WTC11 (cell line): ENCODE results near the gene GIPC2. TPM values are rescaled to one million over a fixed set of nuclear protein-coding genes. Genes with fewer than 3 reads are reported as not detected.

Source experiments
- ATAC-seq: fragments of 200-7000 bp; cut with Tn5 transposase; 2 replicates; pipeline ENCODE4 v1.10.0; 2021; ENCODE audit warnings: mild to moderate bottlenecking, moderate library complexity
- CTCF ChIA-PET: fragments of 300-600 bp; sonication (Branson Sonifier 250); formaldehyde crosslinking; loops from one replicate; lab custom pipeline; 2021; ENCODE audit warnings: antibody characterized with exemption; lab: Charles Lee
- POLR2A ChIA-PET: fragments of 350-600 bp; sonication (Branson Sonifier 250); formaldehyde crosslinking; loops from one replicate; lab custom pipeline; 2021; ENCODE audit warnings: antibody characterized with exemption; lab: Charles Lee
- DNase-seq: peaks from one replicate; pipeline ENCODE4 v3.0.0; 2021; ENCODE audit warnings: low spot score
- H3K27ac Mint-ChIP-seq: 2 replicates; pipeline ENCODE4 v1.8.0; 2021; ENCODE audit warnings: mixed read lengths
- H3K27me3 Mint-ChIP-seq: 2 replicates; pipeline ENCODE4 v1.8.0; 2021; ENCODE audit warnings: low read depth, mild to moderate bottlenecking, moderate library complexity, mixed read lengths
- H3K36me3 Mint-ChIP-seq: 2 replicates; pipeline ENCODE4 v1.8.0; 2021; ENCODE audit warnings: mixed read lengths
- H3K4me1 Mint-ChIP-seq: 2 replicates; pipeline ENCODE4 v1.8.0; 2022; ENCODE audit warnings: mixed read lengths
- H3K4me3 Mint-ChIP-seq: 2 replicates; pipeline ENCODE4 v1.8.0; 2021; ENCODE audit warnings: mild to moderate bottlenecking, moderate library complexity, mixed read lengths
- H3K9me3 Mint-ChIP-seq: 2 replicates; pipeline ENCODE4 v1.8.0; 2021; ENCODE audit warnings: mixed read lengths
- ATF1 ChIP-seq: sonication (generic); formaldehyde crosslinking; IDR thresholded peaks from 2 replicates; pipeline ENCODE4 v1.8.1; 2023; ENCODE audit warnings: mild to moderate bottlenecking, moderate library complexity, missing genetic modification reagents
- CREM ChIP-seq: sonication (generic); formaldehyde crosslinking; IDR thresholded peaks from 2 replicates; pipeline ENCODE4 v1.8.1; 2022; ENCODE audit warnings: mild to moderate bottlenecking, missing genetic modification reagents, moderate library complexity
- CTCF ChIP-seq: fragments of 200-600 bp; IDR thresholded peaks from 2 replicates; pipeline ENCODE4 v1.8.0; 2022; ENCODE audit warnings: antibody characterized with exemption
- E2F5 ChIP-seq: sonication (generic); formaldehyde crosslinking; IDR thresholded peaks from 2 replicates; pipeline ENCODE4 v1.8.1; 2022; ENCODE audit warnings: mild to moderate bottlenecking, moderate library complexity, missing genetic modification reagents
- GRHL2 ChIP-seq: fragments of 250-450 bp; sonication (Bioruptor Pico); IDR thresholded peaks from 2 replicates; pipeline ENCODE4 v1.8.0; 2022; ENCODE audit warnings: mild to moderate bottlenecking, moderate library complexity; ENCODE audit not compliant: insufficient replicate concordance, severe bottlenecking
- GTF2I ChIP-seq: fragments of 250-450 bp; sonication (Bioruptor Pico); conservative IDR thresholded peaks from 2 replicates; pipeline ENCODE4 v1.4.0; 2021; ENCODE audit warnings: mild to moderate bottlenecking
- HMGXB4 ChIP-seq: sonication (generic); formaldehyde crosslinking; IDR thresholded peaks from 2 replicates; pipeline ENCODE4 v1.8.1; 2023; ENCODE audit warnings: mild to moderate bottlenecking, moderate library complexity, missing genetic modification reagents
- NFYB ChIP-seq: sonication (generic); formaldehyde crosslinking; conservative IDR thresholded peaks from 2 replicates; pipeline ENCODE4 v1.8.0; 2022; ENCODE audit warnings: low read depth, missing genetic modification reagents
- NR1H2 ChIP-seq: sonication (generic); formaldehyde crosslinking; IDR thresholded peaks from 2 replicates; pipeline ENCODE4 v1.9.0; 2021; ENCODE audit warnings: mild to moderate bottlenecking, moderate library complexity, missing genetic modification reagents
- NR3C1 ChIP-seq: sonication (generic); formaldehyde crosslinking; conservative IDR thresholded peaks from 2 replicates; pipeline ENCODE4 v1.8.1; 2023; ENCODE audit warnings: low read depth, mild to moderate bottlenecking, missing genetic modification reagents
- OVOL2 ChIP-seq: fragments of 250-450 bp; sonication (Bioruptor Pico); IDR thresholded peaks from 2 replicates; pipeline ENCODE4 v1.9.0; 2021; ENCODE audit warnings: mild to moderate bottlenecking, borderline replicate concordance
- TP53 ChIP-seq: sonication (generic); formaldehyde crosslinking; IDR thresholded peaks from 2 replicates; pipeline ENCODE4 v1.8.1; 2023; ENCODE audit warnings: mild to moderate bottlenecking, missing genetic modification reagents
- ZMAT4 ChIP-seq: fragments of 250-450 bp; sonication (Bioruptor Pico); IDR thresholded peaks from 2 replicates; pipeline ENCODE4 v1.9.0; 2021; ENCODE audit warnings: mild to moderate bottlenecking
- ZNF317 ChIP-seq: sonication (generic); formaldehyde crosslinking; IDR thresholded peaks from 2 replicates; pipeline ENCODE4 v1.8.1; 2023; ENCODE audit warnings: low read depth, mild to moderate bottlenecking, moderate library complexity, missing genetic modification reagents, borderline replicate concordance
- ZNF396 ChIP-seq: fragments of 250-450 bp; sonication (Bioruptor Pico); IDR thresholded peaks from 2 replicates; pipeline ENCODE4 v1.8.0; 2021; ENCODE audit warnings: mild to moderate bottlenecking, moderate library complexity, borderline replicate concordance
- ZNF416 ChIP-seq: fragments of 250-450 bp; sonication (Bioruptor Pico); IDR thresholded peaks from 2 replicates; pipeline ENCODE4 v1.9.0; 2021; ENCODE audit warnings: mild to moderate bottlenecking, inconsistent platforms
- total RNA-seq: library from RNA; stranded (reverse); gene quantifications from 3 replicates; pipeline ENCODE4 v1.2.3, GENCODE V29; 2021
- TF ChIP-seq, protein P1 (sequence below): sonication (generic); formaldehyde crosslinking; IDR thresholded peaks from 2 replicates; pipeline ENCODE4 v1.8.1; 2023; ENCODE audit warnings: mild to moderate bottlenecking, missing genetic modification reagents
- TF ChIP-seq, protein P2 (sequence below): sonication (generic); formaldehyde crosslinking; IDR thresholded peaks from 2 replicates; pipeline ENCODE4 v1.8.1; 2022; ENCODE audit warnings: mild to moderate bottlenecking, missing genetic modification reagents, moderate library complexity, borderline replicate concordance
- TF ChIP-seq, protein P3 (sequence below): fragments of 250-450 bp; sonication (Bioruptor Pico); IDR thresholded peaks from 2 replicates; pipeline ENCODE4 v1.9.0; 2021; ENCODE audit warnings: mild to moderate bottlenecking, borderline replicate concordance
- TF ChIP-seq, protein P4 (sequence below): sonication (generic); formaldehyde crosslinking; IDR thresholded peaks from 2 replicates; pipeline ENCODE4 v1.8.1; 2022; ENCODE audit warnings: low read depth, missing genetic modification reagents, borderline replicate concordance

GIPC2 gene
- total RNA-seq, 1 experiment from 2014 or later = 0.83 TPM

- TF ChIP-seq, protein P1, sequence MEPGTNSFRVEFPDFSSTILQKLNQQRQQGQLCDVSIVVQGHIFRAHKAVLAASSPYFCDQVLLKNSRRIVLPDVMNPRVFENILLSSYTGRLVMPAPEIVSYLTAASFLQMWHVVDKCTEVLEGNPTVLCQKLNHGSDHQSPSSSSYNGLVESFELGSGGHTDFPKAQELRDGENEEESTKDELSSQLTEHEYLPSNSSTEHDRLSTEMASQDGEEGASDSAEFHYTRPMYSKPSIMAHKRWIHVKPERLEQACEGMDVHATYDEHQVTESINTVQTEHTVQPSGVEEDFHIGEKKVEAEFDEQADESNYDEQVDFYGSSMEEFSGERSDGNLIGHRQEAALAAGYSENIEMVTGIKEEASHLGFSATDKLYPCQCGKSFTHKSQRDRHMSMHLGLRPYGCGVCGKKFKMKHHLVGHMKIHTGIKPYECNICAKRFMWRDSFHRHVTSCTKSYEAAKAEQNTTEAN (CRISPR knock-in tag) = no peak
- no peak for TF ChIP-seq ZNF416 (CRISPR knock-in tag)
These were observed 76.6 kb downstream of the GIPC2 start (continued) for GRCh38 chr1:78122389-78122788.

DNA sequence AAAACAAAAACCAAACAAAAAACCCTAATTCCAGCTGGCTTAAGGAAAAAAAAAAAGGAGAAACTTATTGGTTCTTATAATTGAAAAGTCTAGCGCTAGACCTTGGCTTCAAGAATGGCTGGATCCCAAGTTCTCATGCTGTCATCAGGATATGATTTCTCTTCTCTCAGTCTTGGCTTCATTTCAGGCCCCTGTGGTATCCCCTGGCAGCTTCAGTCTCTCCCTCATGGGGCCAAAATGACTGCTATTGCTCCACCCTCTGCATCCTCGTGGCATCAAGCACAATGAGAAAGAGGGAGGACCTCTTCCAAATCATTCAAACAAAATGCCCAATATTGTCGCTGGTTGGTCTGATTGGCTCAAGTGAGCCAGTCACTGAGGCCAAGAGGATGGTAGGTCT lies 80.7 kb downstream of the GIPC2 start:
- no peaks in the 10 kb centered on the region for H3K36me3 Mint-ChIP-seq
- H3K4me3 Mint-ChIP-seq = no peak overlapping the region
- no peaks in the 10 kb centered on the region for H3K27me3 Mint-ChIP-seq
- no peak overlapping the region for H3K27ac Mint-ChIP-seq
- H3K4me1 Mint-ChIP-seq = no peaks in the 10 kb centered on the region
- no peak for DNase-seq
- POLR2A ChIA-PET = no interaction called here
- H3K9me3 Mint-ChIP-seq = no peaks in the 10 kb centered on the region
- CTCF ChIA-PET = no interaction called here
- no peak for ATAC-seq
- TF ChIP-seq CTCF = no peak
- TF ChIP-seq OVOL2 = no peak
- TF ChIP-seq NR1H2 (CRISPR knock-in tag) = no peak
- no peak for TF ChIP-seq TP53 (CRISPR knock-in tag)
- no peak for TF ChIP-seq ZNF317 (CRISPR knock-in tag)
- TF ChIP-seq ATF1 (CRISPR knock-in tag) = no peak
- no peak for TF ChIP-seq ZMAT4 (CRISPR knock-in tag)
- TF ChIP-seq, protein P2, sequence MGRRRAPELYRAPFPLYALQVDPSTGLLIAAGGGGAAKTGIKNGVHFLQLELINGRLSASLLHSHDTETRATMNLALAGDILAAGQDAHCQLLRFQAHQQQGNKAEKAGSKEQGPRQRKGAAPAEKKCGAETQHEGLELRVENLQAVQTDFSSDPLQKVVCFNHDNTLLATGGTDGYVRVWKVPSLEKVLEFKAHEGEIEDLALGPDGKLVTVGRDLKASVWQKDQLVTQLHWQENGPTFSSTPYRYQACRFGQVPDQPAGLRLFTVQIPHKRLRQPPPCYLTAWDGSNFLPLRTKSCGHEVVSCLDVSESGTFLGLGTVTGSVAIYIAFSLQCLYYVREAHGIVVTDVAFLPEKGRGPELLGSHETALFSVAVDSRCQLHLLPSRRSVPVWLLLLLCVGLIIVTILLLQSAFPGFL (CRISPR knock-in tag) = no peak
- TF ChIP-seq GTF2I (CRISPR knock-in tag) = no peak
- no peak for TF ChIP-seq ZNF396 (CRISPR knock-in tag)
- no peak for TF ChIP-seq NR3C1 (CRISPR knock-in tag)
- TF ChIP-seq E2F5 (CRISPR knock-in tag) = no peak
- no peak for TF ChIP-seq NFYB (CRISPR knock-in tag)
- TF ChIP-seq, protein P3, sequence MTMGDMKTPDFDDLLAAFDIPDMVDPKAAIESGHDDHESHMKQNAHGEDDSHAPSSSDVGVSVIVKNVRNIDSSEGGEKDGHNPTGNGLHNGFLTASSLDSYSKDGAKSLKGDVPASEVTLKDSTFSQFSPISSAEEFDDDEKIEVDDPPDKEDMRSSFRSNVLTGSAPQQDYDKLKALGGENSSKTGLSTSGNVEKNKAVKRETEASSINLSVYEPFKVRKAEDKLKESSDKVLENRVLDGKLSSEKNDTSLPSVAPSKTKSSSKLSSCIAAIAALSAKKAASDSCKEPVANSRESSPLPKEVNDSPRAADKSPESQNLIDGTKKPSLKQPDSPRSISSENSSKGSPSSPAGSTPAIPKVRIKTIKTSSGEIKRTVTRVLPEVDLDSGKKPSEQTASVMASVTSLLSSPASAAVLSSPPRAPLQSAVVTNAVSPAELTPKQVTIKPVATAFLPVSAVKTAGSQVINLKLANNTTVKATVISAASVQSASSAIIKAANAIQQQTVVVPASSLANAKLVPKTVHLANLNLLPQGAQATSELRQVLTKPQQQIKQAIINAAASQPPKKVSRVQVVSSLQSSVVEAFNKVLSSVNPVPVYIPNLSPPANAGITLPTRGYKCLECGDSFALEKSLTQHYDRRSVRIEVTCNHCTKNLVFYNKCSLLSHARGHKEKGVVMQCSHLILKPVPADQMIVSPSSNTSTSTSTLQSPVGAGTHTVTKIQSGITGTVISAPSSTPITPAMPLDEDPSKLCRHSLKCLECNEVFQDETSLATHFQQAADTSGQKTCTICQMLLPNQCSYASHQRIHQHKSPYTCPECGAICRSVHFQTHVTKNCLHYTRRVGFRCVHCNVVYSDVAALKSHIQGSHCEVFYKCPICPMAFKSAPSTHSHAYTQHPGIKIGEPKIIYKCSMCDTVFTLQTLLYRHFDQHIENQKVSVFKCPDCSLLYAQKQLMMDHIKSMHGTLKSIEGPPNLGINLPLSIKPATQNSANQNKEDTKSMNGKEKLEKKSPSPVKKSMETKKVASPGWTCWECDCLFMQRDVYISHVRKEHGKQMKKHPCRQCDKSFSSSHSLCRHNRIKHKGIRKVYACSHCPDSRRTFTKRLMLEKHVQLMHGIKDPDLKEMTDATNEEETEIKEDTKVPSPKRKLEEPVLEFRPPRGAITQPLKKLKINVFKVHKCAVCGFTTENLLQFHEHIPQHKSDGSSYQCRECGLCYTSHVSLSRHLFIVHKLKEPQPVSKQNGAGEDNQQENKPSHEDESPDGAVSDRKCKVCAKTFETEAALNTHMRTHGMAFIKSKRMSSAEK (CRISPR knock-in tag) = no peak
- no peak for TF ChIP-seq HMGXB4 (CRISPR knock-in tag)
- TF ChIP-seq, protein P4, sequence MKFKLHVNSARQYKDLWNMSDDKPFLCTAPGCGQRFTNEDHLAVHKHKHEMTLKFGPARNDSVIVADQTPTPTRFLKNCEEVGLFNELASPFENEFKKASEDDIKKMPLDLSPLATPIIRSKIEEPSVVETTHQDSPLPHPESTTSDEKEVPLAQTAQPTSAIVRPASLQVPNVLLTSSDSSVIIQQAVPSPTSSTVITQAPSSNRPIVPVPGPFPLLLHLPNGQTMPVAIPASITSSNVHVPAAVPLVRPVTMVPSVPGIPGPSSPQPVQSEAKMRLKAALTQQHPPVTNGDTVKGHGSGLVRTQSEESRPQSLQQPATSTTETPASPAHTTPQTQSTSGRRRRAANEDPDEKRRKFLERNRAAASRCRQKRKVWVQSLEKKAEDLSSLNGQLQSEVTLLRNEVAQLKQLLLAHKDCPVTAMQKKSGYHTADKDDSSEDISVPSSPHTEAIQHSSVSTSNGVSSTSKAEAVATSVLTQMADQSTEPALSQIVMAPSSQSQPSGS = no peak
- no peak for TF ChIP-seq GRHL2
- TF ChIP-seq CREM = no peak
